Measurements from ENCODE around the gene TMEM243. TPM values are rescaled to one million over a fixed set of nuclear protein-coding genes. Genes with fewer than 3 reads are reported as not detected.

Gene TMEM243
- total RNA-seq, 1 donor from 2014 or later, result 5.9 TPM

DNA sequence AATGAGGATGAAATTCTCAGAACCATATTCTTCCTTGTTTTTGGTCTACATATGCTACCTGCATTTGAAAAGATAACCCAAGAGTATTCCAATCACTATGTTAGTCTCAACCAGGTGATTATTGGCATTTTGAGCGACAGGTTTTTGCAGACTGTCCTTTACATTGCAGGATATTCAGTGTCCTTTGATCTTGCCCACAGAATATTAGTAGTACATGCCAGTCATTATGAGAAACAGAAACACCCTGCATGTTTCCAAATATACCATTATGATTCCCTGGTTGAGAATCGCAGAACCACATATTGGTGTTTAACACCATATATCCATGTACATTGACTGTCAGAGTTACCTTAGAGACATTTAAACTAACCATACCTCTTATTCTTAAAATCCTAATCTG is 30.6 kb downstream of the TMEM243 start:
- intact Hi-C loops (cut with DNase I), result no loop called here
- DNase-seq (ENCODE audit: missing footprints) (no peak), ATAC-seq (no peak)

DNA sequence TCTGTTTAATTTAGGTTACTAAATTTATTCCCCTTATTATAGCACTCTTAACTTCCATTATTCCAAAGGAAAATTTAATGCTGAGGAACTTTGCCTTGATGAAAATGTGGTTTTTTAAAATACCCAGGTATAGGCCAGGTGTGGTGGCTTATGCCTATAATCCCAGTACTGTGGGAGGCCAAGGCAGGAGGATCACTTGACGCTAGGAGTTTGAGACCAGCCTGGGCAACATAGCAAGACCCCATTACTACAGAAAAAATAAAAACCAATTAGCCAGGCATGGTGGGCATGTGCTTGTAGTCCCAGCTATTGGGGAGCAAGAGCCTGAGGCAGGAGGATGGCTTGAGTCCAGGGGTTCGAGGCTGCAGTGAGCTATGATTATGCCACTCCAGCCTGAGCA is 32.4 kb downstream of the TMEM243 start:
- intact Hi-C loops (cut with DNase I), result no loop called here
- ATAC-seq (no peak), DNase-seq (ENCODE audit: missing footprints) (peak; percentile 46)

DNA sequence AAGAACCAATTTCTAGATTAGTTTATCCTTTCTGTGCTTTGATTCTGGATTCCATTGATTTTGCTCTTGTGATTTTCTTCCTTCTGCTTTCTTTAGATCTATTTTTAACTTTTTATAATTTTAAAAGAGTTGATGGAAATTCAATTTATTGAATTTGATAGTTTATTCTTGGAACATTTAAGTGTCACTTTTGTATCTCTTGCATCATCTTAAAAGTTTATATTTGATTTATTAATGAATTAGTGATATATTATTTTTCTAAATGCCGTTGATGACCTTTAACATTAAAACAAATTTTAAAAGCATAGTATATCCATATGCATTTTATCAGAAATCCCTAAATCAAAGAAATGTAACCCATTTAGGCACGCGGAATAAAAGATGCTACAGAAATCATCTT is 40.4 kb downstream of the TMEM243 start:
- ATAC-seq, result no peak
- no peak for DNase-seq (ENCODE audit: missing footprints)
- intact Hi-C loops (cut with DNase I), result no loop called here

DNA sequence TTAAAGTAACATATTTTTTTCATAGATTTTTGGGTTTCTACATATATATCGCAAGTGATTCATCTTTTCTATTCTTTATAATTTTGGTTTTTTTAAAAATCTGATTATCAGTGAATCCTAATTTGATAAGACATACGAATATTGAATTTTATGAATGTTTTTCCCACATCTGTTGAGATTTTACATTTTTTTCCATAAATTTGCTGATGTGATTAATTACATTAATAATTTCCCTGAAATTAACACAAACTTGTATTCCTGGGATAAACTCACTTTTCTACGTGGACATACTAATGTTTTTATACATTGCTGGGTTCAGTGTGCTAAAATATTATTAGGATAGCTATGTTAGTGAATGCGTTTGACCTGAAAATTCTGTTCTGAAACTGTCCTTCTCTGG is 41.2 kb downstream of the TMEM243 start:
- no peak for ATAC-seq
- intact Hi-C loops (cut with DNase I), result no loop called here

DNA sequence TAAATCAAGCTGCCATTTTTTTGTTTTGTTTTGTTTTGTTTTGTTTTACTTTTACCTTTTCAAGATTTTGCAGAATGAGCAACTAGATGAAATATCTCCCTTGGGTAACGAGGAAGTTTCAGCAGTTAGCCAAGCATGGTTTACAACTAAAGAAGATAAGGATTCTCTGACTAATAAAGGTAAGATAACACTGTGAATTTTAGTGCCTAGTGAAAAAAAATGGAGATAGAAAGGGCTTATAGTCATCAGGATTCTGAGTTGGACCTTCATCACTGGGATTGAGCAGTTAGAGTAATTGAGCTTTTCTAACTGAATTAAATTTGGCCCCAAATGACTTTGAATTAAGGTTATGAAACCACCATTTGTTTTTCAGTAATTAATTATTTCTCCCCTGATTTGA is 46.1 kb downstream of the TMEM243 start:
- intact Hi-C loops (cut with DNase I), result no loop called here
- DNase-seq (ENCODE audit: missing footprints) (no peak), ATAC-seq (no peak)

More for the DNA sequence above, 41.2 kb downstream of the TMEM243 start:
- DNase-seq (ENCODE audit: missing footprints), result no peak

DNA sequence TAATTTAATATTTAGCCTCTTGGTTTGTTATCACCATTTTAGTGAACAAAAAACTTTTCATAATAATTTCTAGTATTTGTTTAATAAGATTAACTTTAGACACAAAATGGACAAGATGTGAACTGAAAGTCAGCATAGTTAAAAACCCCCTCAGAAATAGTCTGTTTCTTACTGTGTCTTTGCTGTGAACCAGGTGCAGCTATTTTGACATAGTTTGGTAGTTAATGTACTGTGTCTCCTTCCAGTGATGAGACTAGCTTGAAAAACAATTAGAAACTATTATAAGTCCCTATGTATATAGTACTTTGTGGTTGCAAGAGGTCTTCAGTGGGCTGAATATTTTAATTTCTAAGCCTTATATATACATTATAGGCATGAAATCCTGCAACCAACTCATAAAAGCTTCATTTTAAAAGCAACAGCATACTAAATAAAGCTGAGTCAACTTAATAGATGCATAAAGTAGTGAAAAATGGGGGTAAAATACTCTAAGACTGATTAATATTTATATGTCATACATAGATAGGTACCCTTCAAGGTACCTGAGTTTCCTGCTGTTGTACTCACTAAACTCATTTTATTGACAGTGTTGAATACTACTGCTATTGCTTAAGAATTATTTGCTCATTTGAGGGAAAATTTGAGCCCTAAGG is 48.1 kb downstream of the TMEM243 start:
- ATAC-seq, result no peak
- intact Hi-C loops (cut with DNase I), result no loop called here
- DNase-seq (ENCODE audit: missing footprints), result no peak

DNA sequence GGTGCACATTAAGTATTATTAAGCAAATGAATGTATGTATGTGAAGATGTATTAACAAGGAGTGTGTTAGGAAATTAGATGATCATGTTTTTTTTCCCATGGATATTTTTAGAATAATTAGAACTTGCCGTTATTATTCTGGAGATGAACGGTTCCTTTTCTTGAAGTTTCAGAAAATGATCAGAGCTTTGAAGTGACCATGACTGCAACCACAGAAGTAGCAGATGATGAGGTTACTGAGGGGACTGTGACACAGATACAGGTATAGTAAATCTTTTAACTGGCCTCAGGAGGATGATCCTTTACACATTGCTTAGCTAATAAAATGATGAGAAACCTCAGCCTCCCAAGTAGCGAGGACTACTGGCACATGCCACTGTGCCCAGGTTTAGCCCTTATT is 48.7 kb downstream of the TMEM243 start:
- no peak for ATAC-seq
- DNase-seq (ENCODE audit: missing footprints), result no peak
- intact Hi-C loops (cut with DNase I), result no loop called here

DNA sequence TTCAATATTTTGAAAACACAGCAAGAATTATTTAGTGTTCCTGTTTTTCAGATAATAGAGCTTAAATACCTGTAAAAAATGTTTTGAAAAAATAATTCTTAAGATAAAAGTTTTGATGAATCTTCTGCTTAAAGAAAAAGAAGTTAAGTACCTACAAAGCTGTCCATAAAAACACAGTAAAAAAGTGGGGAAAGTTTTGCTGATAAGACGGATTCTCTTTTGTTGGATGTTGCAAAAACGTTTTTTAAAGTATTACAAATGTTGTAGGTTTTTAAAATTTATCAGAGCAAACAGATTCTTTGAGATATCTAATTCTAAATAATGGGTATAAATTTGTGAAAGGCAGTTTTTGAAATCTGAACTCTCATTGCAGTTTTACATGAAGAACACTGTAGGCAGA is 55.1 kb downstream of the TMEM243 start:
- ATAC-seq (no peak), DNase-seq (ENCODE audit: missing footprints) (no peak)
- intact Hi-C loops (cut with DNase I), result no loop called here

DNA sequence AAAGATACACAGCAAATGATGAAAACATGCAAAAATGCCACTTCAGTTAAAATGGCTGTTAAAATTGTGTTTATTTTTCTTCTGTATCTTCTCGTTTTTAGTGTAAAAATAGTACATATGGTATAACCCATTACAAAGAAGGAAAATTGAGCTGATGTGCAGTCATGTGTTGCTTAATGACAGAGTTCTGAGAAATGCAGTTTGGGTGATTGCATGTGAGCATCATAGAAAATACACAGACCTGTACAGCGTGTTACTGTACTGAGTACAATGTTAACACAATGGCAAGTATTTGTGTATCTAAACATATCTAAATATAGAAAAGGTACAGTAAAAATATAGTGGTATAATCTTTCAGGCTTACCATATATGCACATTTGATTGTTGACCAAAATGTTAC is 60.0 kb downstream of the TMEM243 start:
- intact Hi-C loops (cut with DNase I), result loop anchor here (5.0 to 10.0 kb wide), 2 partner anchors 43 to 715 kb away; partner anchors contain the start of genes DBF4 and SLC25A40
- no peak for DNase-seq (ENCODE audit: missing footprints)
- ATAC-seq, result no peak

DNA sequence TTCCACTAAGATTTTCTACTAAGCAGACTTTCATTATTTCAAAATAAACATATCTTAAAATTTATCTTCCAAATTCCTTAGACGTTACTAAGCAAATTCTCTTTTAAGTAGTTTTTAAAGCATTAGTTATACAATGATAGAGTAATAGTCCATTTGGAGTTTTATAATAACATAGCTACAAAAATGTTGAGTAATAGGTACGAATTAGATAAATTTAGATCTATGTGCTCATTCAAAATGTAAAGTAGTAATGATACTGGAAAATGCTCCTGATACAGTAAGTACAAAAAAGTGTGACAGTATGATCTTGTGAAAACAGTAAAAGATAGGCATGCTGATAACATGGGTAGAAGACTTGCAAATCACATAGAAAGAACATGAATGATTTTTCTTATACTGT is 62.8 kb downstream of the TMEM243 start:
- ATAC-seq, result no peak
- no peak for DNase-seq (ENCODE audit: missing footprints)
- intact Hi-C loops (cut with DNase I), result loop anchor here (5.0 to 10.0 kb wide), 2 partner anchors 46 to 718 kb away; partner anchors contain the start of genes DBF4 and SLC25A40

DNA sequence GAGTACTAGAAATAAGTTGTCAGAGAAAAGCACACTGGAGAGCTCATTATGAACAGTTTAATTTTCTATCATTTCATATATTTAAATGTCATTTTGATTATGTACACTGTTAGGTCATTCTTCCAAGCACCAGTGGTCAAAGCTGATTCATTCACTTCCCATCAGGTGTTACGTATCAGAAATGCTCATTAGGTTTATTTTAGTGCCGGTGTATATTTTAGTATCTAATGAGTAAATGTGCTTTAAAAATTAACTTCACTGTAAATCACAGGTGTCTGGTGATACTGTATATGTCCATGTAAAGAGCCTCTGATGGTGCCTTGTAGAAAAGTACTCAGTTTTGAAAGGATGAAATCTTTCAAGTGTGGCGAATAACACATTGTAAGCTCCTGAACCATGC is 63.7 kb downstream of the TMEM243 start:
- DNase-seq (ENCODE audit: missing footprints) (no peak), ATAC-seq (no peak)
- intact Hi-C loops (cut with DNase I), result loop anchor here (5.0 to 10.0 kb wide), 2 partner anchors 47 to 719 kb away; partner anchors contain the start of genes DBF4 and SLC25A40

DNA sequence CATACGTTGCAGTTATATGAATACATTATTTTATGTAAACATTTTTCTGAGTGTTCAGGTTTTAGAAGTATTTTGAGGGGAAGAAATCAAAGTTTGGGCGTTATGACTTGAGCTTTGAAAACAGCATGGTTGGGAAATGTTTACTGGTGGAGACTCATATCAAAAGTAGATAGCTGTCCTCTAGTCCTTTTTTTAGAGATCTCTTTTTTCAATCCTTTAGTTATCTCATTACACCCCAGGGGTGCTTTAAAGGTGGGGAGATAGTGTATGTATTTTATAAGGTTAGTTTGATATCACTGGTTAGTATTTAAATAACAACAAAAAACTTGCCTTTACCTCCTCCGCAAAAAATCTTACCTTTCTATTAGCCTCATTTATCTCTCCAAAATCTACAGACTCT is 65.0 kb downstream of the TMEM243 start:
- intact Hi-C loops (cut with DNase I), result loop anchor here (5.0 to 10.0 kb wide), 4 partner anchors 63 to 720 kb away; partner anchors contain the start of genes CROT, DBF4, ELAPOR2 and SLC25A40
- DNase-seq (ENCODE audit: missing footprints), result no peak
- no peak for ATAC-seq

DNA sequence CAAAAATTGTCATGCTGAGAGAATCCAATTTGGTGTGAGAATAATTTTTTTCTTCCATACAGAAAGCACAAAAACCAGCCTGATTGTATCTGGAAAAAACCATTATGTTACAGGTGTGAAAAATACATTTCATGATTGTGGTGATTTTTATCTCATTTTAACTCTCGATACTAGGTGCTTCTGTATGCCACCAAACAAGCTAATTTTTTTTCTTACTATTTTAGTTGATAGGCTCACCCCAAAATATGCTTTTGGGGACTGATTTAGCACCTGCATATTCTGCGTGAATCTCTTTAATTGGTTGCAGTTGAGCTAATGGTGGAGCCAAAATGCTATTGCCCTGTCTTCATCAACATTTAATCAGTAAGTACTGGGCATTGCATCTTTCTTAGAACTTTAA is 65.4 kb downstream of the TMEM243 start:
- intact Hi-C loops (cut with DNase I), result loop anchor here (5.0 to 10.0 kb wide), 4 partner anchors 63 to 721 kb away; partner anchors contain the start of genes CROT, DBF4, ELAPOR2 and SLC25A40

DNA sequence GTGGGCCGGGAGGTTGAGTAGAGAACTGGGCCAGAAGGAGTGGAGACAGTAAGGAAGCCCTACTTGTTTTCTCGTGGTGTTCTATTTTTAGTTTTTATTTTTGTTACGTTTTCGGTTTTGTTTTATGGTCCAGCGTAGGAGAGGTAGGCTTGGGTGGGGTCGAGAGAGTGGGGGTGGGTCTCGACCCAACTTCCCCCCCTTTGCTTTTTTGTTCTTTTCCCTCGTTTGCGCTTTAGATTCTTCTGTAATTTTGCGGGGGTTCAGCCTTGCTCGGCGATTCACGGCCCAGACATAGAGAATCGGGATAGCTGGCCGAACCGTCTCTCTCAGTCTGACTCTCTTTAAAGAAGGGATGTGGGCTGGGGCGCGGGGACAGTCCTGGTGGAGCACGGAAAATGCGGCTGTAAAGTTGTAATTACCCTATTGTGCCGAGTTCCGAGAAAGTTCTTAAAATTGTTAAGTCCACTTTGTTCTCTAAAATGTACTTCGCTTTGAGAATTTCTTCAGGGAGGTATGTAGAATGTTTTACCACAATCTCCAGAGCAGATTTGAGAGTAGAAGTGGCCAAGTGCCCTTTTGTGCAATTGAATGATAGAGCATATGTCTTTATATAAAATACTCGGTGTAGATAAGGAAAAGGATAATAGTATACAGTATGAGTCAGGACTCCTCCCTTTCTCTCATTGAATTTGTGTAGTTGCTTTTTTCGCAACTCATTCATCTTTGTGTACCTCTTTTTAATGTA is 66.5 kb downstream of the TMEM243 start:
- intact Hi-C loops (cut with DNase I), result loop anchor here (5.0 to 10.0 kb wide), 4 partner anchors 64 to 722 kb away; partner anchors contain the start of genes CROT, DBF4, ELAPOR2 and SLC25A40
- peak; percentile 73 for DNase-seq (ENCODE audit: missing footprints)

More for the DNA sequence above, 65.4 kb downstream of the TMEM243 start:
- ATAC-seq, result no peak
- no peak for DNase-seq (ENCODE audit: missing footprints)

DNA sequence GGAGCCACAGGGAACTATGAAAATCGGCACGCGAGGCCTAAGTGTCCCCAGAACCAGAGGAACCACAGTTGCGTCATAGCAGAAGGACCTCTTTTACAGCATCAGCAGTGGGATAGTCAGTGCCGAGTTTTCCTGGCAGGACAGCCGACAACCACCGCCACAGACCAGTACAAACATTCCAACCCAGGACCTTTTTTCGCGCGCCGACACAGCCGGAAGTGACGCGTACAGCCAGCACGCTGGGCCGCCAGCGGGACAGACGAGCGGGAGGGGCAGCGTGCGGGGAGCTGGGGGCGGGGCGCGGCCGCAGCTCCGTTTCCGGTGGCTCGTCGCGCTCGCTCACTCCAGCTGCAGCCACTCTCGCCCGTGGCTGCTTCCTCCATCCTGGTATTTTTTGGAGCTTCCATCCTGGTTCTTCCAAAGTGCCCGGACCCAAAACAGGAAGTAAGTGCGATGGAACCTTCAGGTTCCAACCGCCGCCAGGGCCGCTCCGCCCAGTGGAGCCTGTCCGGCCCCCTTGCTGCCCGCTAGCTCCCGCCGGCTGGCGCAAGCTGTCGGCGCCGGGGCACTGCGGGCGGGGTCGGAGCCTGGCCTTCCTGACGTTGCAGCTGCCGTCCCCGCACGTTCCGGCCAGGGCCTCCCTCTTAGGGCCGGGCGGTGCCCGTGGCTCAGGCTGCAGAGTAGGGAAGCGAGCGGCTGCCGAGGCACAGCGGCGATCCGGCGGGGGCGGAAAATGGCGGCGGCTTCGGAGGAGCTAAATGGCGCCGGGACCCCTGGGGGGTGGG is 67.2 kb downstream of the TMEM243 start, which contains the start of gene DMTF1:
TSS of gene DMTF1 (plus strand) at position 342 of the 785 bp plus-strand sequence. CDS start 12,489 bp downstream, outside the sequence.
- peak; percentile 98 for ATAC-seq
- peak; percentile 97 for DNase-seq (ENCODE audit: missing footprints)
- intact Hi-C loops (cut with DNase I), result loop anchor here (5.0 to 10.0 kb wide), 4 partner anchors 65 to 722 kb away; partner anchors contain the start of genes CROT, DBF4, ELAPOR2 and SLC25A40

More for the DNA sequence above, 66.5 kb downstream of the TMEM243 start:
- ATAC-seq, result peak; percentile 6

DNA sequence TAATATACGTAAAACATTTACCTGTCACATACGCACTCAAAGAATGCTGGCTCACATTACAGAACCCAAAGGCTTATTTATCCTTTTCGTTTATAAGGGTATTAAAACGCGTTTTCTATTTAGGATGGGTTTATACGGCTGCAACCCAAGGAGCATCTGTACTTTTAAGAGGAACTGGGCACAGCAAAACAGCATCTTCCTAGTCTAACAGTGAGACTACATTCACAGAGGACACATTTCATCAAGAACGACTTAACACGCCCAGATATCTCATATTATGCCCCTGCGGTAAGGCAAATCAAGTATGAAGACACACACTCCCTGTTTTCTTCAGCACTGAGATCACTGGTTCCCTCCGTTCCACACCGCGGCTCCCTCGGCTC is 67.8 kb downstream of the TMEM243 start:
- intact Hi-C loops (cut with DNase I), result loop anchor here (5.0 to 10.0 kb wide), 4 partner anchors 66 to 723 kb away; partner anchors contain the start of genes CROT, DBF4, ELAPOR2 and SLC25A40
- DNase-seq (ENCODE audit: missing footprints) (no peak), ATAC-seq (no peak)

DNA sequence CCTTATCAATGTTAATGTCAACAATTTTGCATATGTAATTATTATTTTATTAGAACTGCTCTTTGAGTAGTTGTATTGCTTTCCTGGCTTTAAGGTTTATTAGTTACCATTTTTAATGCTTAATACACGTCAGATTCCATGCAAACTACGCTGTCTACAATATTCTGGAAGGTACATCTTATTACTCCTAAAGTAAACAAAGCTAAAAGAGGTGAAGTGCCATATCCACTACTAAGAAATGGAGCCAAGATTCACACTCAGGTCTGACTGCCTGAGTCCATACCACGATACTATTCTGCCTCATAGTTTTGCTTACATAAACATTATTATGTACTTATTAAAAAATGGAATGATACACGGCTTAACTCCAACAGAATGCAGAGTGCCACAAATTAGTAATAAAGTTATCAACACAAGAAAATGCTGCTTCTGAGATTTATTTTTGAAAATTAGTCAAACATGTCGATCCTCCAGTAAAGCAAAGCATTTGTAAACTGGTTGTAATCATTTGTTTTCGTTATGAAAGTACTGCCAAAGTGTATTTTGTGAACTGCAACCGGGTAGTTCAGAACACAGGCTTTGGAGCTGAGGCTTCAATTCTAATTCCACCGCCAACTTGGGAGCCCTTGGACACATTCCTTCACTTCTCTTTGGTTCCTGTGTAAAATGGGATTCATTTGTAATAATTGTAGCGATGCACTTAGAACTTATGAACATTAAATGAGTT is 68.4 kb downstream of the TMEM243 start:
- no peak for ATAC-seq
- intact Hi-C loops (cut with DNase I), result loop anchor here (5.0 to 10.0 kb wide), 4 partner anchors 66 to 724 kb away; partner anchors contain the start of genes CROT, DBF4, ELAPOR2 and SLC25A40
- no peak for DNase-seq (ENCODE audit: missing footprints)

Data from Right ventricle myocardium inferior (tissue), 1 donor.